ENCODE data around the gene BRF1.

DNA sequence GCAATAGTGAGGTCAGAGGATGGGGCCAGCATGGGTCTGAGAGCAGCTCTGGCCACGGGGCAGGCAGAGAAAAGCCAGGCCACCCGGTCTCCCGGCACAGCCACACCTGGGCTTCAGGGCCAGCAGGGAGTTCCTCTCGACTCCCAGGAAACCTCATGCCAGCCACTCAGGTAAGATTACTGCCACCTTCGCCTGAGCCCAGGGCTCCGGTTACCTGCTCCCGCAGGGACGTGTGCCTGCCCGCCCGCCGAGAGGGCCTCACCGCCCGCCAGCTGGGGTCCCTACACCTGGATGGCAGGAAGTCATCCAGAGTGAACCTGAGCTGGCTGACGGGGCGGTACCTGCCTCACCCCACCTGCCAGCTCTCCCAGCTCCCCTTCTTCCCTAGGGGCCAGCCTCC lies 139.5 kb downstream of the BRF1 start:
- no peak for TF ChIP-seq POLR2AphosphoS5 (IDR thresholded peaks at IDR 0.05; ENCODE audit: borderline replicate concordance, low read depth, low read length)
- TF ChIP-seq EZH2 (IDR thresholded peaks at IDR 0.05): no peak
- no peak for TF ChIP-seq FOXP2 (optimal IDR thresholded peaks at IDR 0.05; ENCODE audit: control extremely low read depth, extremely low read length, insufficient read depth)

All from SK-N-MC (cell line).